Fibroblast of lung (primary cell): ENCODE results near the gene TBC1D22A. TPM values are rescaled to one million over a fixed set of nuclear protein-coding genes. Genes with fewer than 3 reads are reported as not detected.

ENCODE experiments used
- DNase-seq, 2 donors: peaks; one replicate each; pipeline versions ENCODE4 v3.0.0 to v3.0.0-alpha.2; 2010; ENCODE audit warnings: low read depth in 2 of 2
- H2AFZ ChIP-seq: 2 replicates; pipeline ENCODE4 v1.5.1; 2012; ENCODE audit warnings: low read length, control low read depth, inconsistent platforms
- H3K27ac ChIP-seq: 2 replicates; pipeline ENCODE4 v1.5.1; 2011; ENCODE audit warnings: low read length, control low read depth; ENCODE audit not compliant: insufficient read depth
- H3K27me3 ChIP-seq: 2 replicates; pipeline ENCODE4 v1.5.1; 2011; ENCODE audit warnings: mild to moderate bottlenecking, low read length; ENCODE audit not compliant: control insufficient read depth, insufficient read depth
- H3K36me3 ChIP-seq: 2 replicates; pipeline ENCODE4 v1.5.1; 2011; ENCODE audit warnings: low read length; ENCODE audit not compliant: control insufficient read depth, insufficient read depth
- H3K4me1 ChIP-seq: 2 replicates; pipeline ENCODE4 v1.5.1; 2011; ENCODE audit warnings: low read length; ENCODE audit not compliant: control insufficient read depth, insufficient read depth; ENCODE audit errors: extremely low read depth
- H3K4me2 ChIP-seq: 2 replicates; pipeline ENCODE4 v1.5.1; 2011; ENCODE audit warnings: low read length, control low read depth; ENCODE audit not compliant: insufficient read depth; ENCODE audit errors: extremely low read depth
- H3K4me3 ChIP-seq, 4 experiments: fragments of 200-600 bp in 1 of 4; sonication (generic) in 1 of 4; replicated peaks in 1 of 4; 2 replicates each; pipeline ENCODE4 v1.5.1; 2011 to 2016; ENCODE audit warnings: low read length in 4 of 4, low read depth in 3 of 4, mild to moderate bottlenecking in 3 of 4, control low read depth in 2 of 4, inconsistent platforms in 1 of 4, mixed read lengths in 1 of 4; ENCODE audit not compliant: insufficient read depth in 1 of 4; ENCODE audit errors: control extremely low read depth in 1 of 4
- H3K79me2 ChIP-seq: 2 replicates; pipeline ENCODE4 v1.5.1; 2012; ENCODE audit warnings: mild to moderate bottlenecking, low read length, inconsistent platforms; ENCODE audit not compliant: control insufficient read depth, insufficient read depth
- H3K9ac ChIP-seq: 2 replicates; pipeline ENCODE4 v1.5.1; 2011; ENCODE audit warnings: mild to moderate bottlenecking, low read length, control low read depth; ENCODE audit not compliant: insufficient read depth
- H3K9me3 ChIP-seq: 2 replicates; pipeline ENCODE4 v1.5.1; 2012; ENCODE audit warnings: low read depth, low read length; ENCODE audit not compliant: control insufficient read depth, insufficient read depth
- H4K20me1 ChIP-seq: 2 replicates; pipeline ENCODE4 v1.5.1; 2011; ENCODE audit warnings: low read length; ENCODE audit not compliant: control insufficient read depth, insufficient read depth; ENCODE audit errors: extremely low read depth
- CTCF ChIP-seq, 2 donors: IDR thresholded peaks in 1 of 2; conservative IDR thresholded peaks in 1 of 2; 1 replicate in 1 of 2; 2 replicates in 1 of 2; pipeline ENCODE4 v1.5.1; 2011 to 2012; ENCODE audit warnings: low read length in 2 of 2, control low read depth in 1 of 2, inconsistent platforms in 1 of 2, low read depth in 1 of 2, mild to moderate bottlenecking in 1 of 2
- EZH2 ChIP-seq: IDR thresholded peaks from 2 replicates; pipeline ENCODE4 v1.5.1; 2012; ENCODE audit warnings: low read length, control low read depth, mild to moderate bottlenecking; ENCODE audit errors: missing control alignments
- polyA plus RNA-seq, 2 donors: library from polyadenylated mRNA; depleted of rRNA in 1 of 2; stranded (reverse) in 1 of 2; unstranded in 1 of 2; fragments of >200 nt; gene quantifications; 2 replicates each; pipeline ENCODE4 v1.2.1, GENCODE V29; 2011 to 2012; ENCODE audit warnings: missing spikeins in 1 of 2
- total RNA-seq: library from RNA; depleted of rRNA; stranded (reverse); fragments of >200 nt; gene quantifications from 2 replicates; pipeline ENCODE4 v1.2.1, GENCODE V29; 2014

TBC1D22A gene
- total and polyA plus RNA-seq, 2 donors (not counting 1 experiment from before 2014, with no cell fraction given): 11.6 to 17.6 TPM

GRCh38 chr22:46913351-46913750 is 150.9 kb downstream of the TBC1D22A start:
- Histone ChIP-seq H3K9ac (no peak overlapping the region), H3K27me3 (no peaks in the 10 kb centered on the region), H2AFZ (no peak overlapping the region), H3K36me3 (peaks cover 2% of the 10 kb centered on the region), H3K9me3 (no peaks in the 10 kb centered on the region), H3K79me2 (no peaks in the 10 kb centered on the region), H3K4me1 (no peaks in the 10 kb centered on the region), H3K27ac (no peak overlapping the region), H3K4me2 (no peak overlapping the region), H3K4me3 (no peak overlapping the region), H4K20me1 (no peaks in the 10 kb centered on the region)
- TF ChIP-seq EZH2 (no peak), CTCF (conservative IDR thresholded peaks at IDR 0.05 in 1 of 2, IDR thresholded peaks at IDR 0.05 in 1 of 2; ENCODE audit: low read depth in 1 of 2, low read length in 2 of 2) (no peak)
- DNase-seq: no peak

- H3K9me3 ChIP-seq: no peaks in the 10 kb centered on the region
- no peaks in the 10 kb centered on the region for H3K27me3 ChIP-seq
- no peaks in the 10 kb centered on the region for H4K20me1 ChIP-seq
- H3K4me2 ChIP-seq: no peak overlapping the region
- no peaks in the 10 kb centered on the region for H3K4me1 ChIP-seq
- peaks cover 2% of the 10 kb centered on the region for H3K36me3 ChIP-seq
- H3K9ac ChIP-seq: no peak overlapping the region
- no peak overlapping the region for H3K27ac ChIP-seq
- TF ChIP-seq CTCF (conservative IDR thresholded peaks at IDR 0.05 in 1 of 2, IDR thresholded peaks at IDR 0.05 in 1 of 2; ENCODE audit: low read depth in 1 of 2, low read length in 2 of 2) (no peak), EZH2 (no peak)
- no peaks in the 10 kb centered on the region for H3K79me2 ChIP-seq
- DNase-seq: no peak
- no peak overlapping the region for H2AFZ ChIP-seq
- H3K4me3 ChIP-seq: no peak overlapping the region
Observed at GRCh38 chr22:46914481-46914880, 152.0 kb downstream of the TBC1D22A start.

- Histone ChIP-seq H2AFZ (no peak overlapping the region), H3K27me3 (no peaks in the 10 kb centered on the region), H4K20me1 (no peaks in the 10 kb centered on the region), H3K79me2 (no peaks in the 10 kb centered on the region), H3K4me2 (no peak overlapping the region), H3K4me3 (no peak overlapping the region), H3K9me3 (no peaks in the 10 kb centered on the region), H3K4me1 (no peaks in the 10 kb centered on the region), H3K36me3 (peaks cover 2% of the 10 kb centered on the region), H3K27ac (no peak overlapping the region), H3K9ac (no peak overlapping the region)
- DNase-seq: no peak
- no peak for TF ChIP-seq EZH2
Observed at GRCh38 chr22:46914916-46915894, 152.8 kb downstream of the TBC1D22A start.
